ENCODE results near the gene DTYMK. TPM values are rescaled to one million over a fixed set of nuclear protein-coding genes. Genes with fewer than 3 reads are reported as not detected.

DTYMK gene
- total RNA-seq, 6 experiments from 2014 or later, result 9.9 to 21.5 (median 10.4) TPM

DNA sequence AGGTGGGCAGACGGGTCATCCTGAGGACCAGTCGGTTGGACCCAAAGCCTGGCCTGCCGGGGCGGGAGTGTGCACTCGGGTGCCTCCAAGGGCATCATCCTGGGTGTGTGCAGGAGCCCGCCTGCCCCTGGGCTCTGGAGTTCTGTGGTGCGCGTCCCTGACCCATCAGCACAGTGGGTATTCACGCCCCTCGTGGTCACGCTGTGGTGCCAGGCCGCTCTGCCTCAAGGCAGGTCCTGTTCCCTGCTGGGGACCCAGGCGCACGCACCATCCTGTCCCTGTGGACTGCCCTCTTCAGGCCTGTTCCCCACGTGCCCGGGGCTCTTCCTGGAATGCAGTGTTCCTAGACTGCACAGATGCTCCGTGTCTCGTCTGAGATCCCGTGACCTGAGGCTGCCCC is 33.5 kb upstream of the DTYMK start:
- no peak for DNase-seq
- intact Hi-C loops (cut with DNase I), result loop anchor here in 1 of 2 donors (10.0 kb wide), 1 partner anchor 145 kb away; the partner anchor contains the start of gene RTP5
- Histone ChIP-seq H3K27ac (no peak overlapping the region), H3K27me3 (no peaks in the 10 kb centered on the region), H3K9me3 (peaks cover 0 to 3% (median 0%) of the 10 kb centered on the region in 4 donors), H3K4me1 (no peaks in the 10 kb centered on the region), H3K36me3 (peaks cover 0 to 34% (median 5%) of the 10 kb centered on the region in 4 donors), H3K4me3 (no peak overlapping the region)
- TF ChIP-seq POLR2A (IDR thresholded peaks at IDR 0.05) (no peak), CTCF (IDR thresholded peaks at IDR 0.05) (no peak)
- peak in 1 of 4 donors; percentile 7 for ATAC-seq
- no CpG with 5 or more reads among the region's 19 CpGs for WGBS (ENCODE audit: insufficient coverage, low coverage, low lambda C conversion rate, missing lambda C conversion rate)

DNA sequence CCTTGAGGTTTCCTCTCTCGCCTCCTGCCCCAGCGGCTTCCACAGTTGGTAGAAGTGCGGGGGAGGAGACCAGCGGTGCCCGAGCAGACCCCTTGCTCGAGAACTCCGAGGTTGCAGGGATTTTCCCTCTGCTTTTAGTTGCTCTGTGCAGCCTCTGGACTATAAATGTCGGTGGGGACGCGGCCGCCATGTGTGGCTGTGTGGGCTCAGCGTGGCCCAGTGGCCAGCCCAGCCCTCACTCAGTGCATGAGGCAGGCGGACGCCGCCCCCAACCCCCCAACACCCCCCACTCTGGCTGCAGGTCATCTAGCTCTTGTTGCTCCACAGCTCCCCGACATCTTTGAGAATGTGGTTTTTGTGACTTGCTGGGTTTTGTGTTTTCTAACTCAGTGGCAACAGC is 32.5 kb upstream of the DTYMK start:
- H3K27me3 ChIP-seq, result no peaks in the 10 kb centered on the region
- intact Hi-C loops (cut with DNase I), result no loop called here
- WGBS (ENCODE audit: insufficient coverage, low coverage, low lambda C conversion rate, missing lambda C conversion rate), result 98% methylated on average over 8 of the region's 16 CpGs
- H3K4me3 ChIP-seq, result no peak overlapping the region
- H3K4me1 ChIP-seq, result no peaks in the 10 kb centered on the region
- H3K27ac ChIP-seq, result no peak overlapping the region
- TF ChIP-seq CTCF (IDR thresholded peaks at IDR 0.05) (no peak), POLR2A (IDR thresholded peaks at IDR 0.05) (no peak)
- H3K9me3 ChIP-seq, result peaks cover 0 to 3% (median 0%) of the 10 kb centered on the region in 4 donors
- DNase-seq (no peak), ATAC-seq (no peak)
- H3K36me3 ChIP-seq, result peaks cover 0 to 42% (median 7%) of the 10 kb centered on the region in 4 donors

DNA sequence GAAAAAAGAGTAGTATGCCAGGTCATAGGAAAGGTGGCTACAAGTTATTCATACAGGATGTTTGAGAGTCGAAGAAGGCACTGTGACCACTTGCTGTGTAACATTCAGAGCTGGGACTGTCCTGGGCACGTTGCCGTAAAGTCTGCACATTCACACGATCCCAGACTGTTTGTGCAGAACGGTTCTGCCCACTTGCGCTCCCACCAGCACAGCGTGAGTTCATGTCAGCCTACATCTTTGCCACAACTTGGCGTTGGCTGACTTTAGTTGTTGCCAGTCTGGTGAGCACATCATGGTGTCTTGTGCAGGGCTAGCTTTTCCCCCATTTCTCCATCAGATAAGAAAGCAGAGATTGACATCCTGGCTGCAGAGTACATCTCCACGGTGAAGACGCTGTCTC is 22.3 kb upstream of the DTYMK start:
- ATAC-seq (no peak), DNase-seq (no peak)
- Histone ChIP-seq H3K27ac (no peak overlapping the region), H3K4me1 (no peaks in the 10 kb centered on the region), H3K9me3 (no peaks in the 10 kb centered on the region), H3K4me3 (no peak overlapping the region), H3K27me3 (no peaks in the 10 kb centered on the region), H3K36me3 (peaks cover 5 to 81% (median 29%) of the 10 kb centered on the region in 4 donors)
- no peak for TF ChIP-seq POLR2A (IDR thresholded peaks at IDR 0.05)
- TF ChIP-seq CTCF (IDR thresholded peaks at IDR 0.05), result no peak
- WGBS (ENCODE audit: insufficient coverage, low coverage, low lambda C conversion rate, missing lambda C conversion rate), result 95% methylated on average over 3 of the region's 10 CpGs
- intact Hi-C loops (cut with DNase I), result no loop called here

GRCh38 chr2:241706537-241706936 is 19.9 kb upstream of the DTYMK start:
- 92% methylated on average over 5 of the region's 6 CpGs for WGBS (ENCODE audit: insufficient coverage, low coverage, low lambda C conversion rate, missing lambda C conversion rate)
- DNase-seq, result no peak
- Histone ChIP-seq H3K4me3 (no peak overlapping the region), H3K4me1 (peaks cover 0 to 5% (median 0%) of the 10 kb centered on the region in 4 donors), H3K27ac (no peak overlapping the region), H3K27me3 (no peaks in the 10 kb centered on the region), H3K36me3 (peaks cover 5 to 60% (median 21%) of the 10 kb centered on the region in 4 donors), H3K9me3 (no peaks in the 10 kb centered on the region)
- intact Hi-C loops (cut with DNase I), result no loop called here
- no peak for ATAC-seq
- TF ChIP-seq CTCF (IDR thresholded peaks at IDR 0.05), result no peak
- no peak for TF ChIP-seq POLR2A (IDR thresholded peaks at IDR 0.05)
